Tibial nerve (tissue), 3 donors: ENCODE measurements around the gene FCGR3A.
"Not testable (repeated sequence)": the region's sequence is repeated elsewhere in the genome, so short reads cannot be mapped to it uniquely, and the experiment has no call there.

Experiments used
- POLR2A ChIP-seq, 2 donors: fragments of 450-650 bp; IDR thresholded peaks; one replicate each; pipeline ENCODE4 v1.6.1; 2017; ENCODE audit warnings: antibody characterized with exemption in 2 of 2, mild to moderate bottlenecking in 2 of 2, moderate library complexity in 2 of 2
- TF ChIP-seq, protein P1 (sequence below), 5 experiments: fragments of 200-600 bp in 3 of 5; fragments of 450-650 bp in 2 of 5; sonication (generic) in 3 of 5; IDR thresholded peaks; one replicate each; pipeline ENCODE4 v1.5.1; 2016 to 2019; ENCODE audit warnings: antibody characterized with exemption in 5 of 5, mild to moderate bottlenecking in 3 of 5, moderate library complexity in 2 of 5

DNA sequence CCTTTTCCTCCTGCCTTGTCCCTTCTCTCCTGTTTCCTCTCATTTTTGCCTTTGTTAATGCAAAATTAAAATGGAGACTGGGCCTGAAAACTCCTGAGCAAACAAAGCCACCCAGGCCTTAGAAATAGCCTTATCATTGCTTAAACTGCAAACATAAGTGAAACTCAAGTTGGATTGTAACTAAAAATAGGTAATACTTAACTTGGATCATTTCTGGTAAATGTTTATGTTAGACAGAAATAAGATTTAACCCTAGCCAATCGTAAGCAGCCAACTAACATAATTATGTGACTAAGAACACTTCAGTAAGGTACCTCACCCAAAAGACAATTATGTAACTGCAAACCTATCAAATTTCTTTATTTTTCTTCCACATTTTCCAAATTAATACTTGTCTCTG lies 35.7 kb downstream of the FCGR3A start:
- TF ChIP-seq POLR2A (IDR thresholded peaks at IDR 0.05), result not testable (repeated sequence)
- TF ChIP-seq, protein P1, sequence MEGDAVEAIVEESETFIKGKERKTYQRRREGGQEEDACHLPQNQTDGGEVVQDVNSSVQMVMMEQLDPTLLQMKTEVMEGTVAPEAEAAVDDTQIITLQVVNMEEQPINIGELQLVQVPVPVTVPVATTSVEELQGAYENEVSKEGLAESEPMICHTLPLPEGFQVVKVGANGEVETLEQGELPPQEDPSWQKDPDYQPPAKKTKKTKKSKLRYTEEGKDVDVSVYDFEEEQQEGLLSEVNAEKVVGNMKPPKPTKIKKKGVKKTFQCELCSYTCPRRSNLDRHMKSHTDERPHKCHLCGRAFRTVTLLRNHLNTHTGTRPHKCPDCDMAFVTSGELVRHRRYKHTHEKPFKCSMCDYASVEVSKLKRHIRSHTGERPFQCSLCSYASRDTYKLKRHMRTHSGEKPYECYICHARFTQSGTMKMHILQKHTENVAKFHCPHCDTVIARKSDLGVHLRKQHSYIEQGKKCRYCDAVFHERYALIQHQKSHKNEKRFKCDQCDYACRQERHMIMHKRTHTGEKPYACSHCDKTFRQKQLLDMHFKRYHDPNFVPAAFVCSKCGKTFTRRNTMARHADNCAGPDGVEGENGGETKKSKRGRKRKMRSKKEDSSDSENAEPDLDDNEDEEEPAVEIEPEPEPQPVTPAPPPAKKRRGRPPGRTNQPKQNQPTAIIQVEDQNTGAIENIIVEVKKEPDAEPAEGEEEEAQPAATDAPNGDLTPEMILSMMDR (IDR thresholded peaks at IDR 0.05), result not testable (repeated sequence)
